Vagina (tissue), 2 donors: ENCODE results near the gene CCDC158. TPM values are rescaled to one million over a fixed set of nuclear protein-coding genes. Genes with fewer than 3 reads are reported as not detected.

Experiments used
- DNase-seq, 2 donors: peaks; one replicate each; pipeline ENCODE4 v3.0.0-alpha.2; 2017; ENCODE audit errors: extremely low spot score in 2 of 2
- H3K27ac ChIP-seq: fragments of 200-600 bp; sonication (generic); one replicate; pipeline ENCODE4 v1.5.1; 2019
- H3K27me3 ChIP-seq: fragments of 200-600 bp; sonication (generic); one replicate; pipeline ENCODE4 v1.5.1; 2019
- H3K36me3 ChIP-seq, 2 donors: fragments of 200-600 bp; sonication (generic); one replicate each; pipeline ENCODE4 v1.5.1; 2017 to 2019
- H3K4me1 ChIP-seq: fragments of 200-600 bp; sonication (generic); one replicate; pipeline ENCODE4 v1.5.1; 2019
- H3K4me3 ChIP-seq, 2 donors: fragments of 200-600 bp; sonication (generic); 1 replicate in 1 of 2; 2 replicates in 1 of 2; pipeline ENCODE4 v1.5.1; 2016 to 2019
- H3K9me3 ChIP-seq: fragments of 200-600 bp; sonication (generic); one replicate; pipeline ENCODE4 v1.5.1; 2019
- CTCF ChIP-seq, 3 experiments: fragments of 450-650 bp in 2 of 3; fragments of 200-600 bp in 1 of 3; sonication (generic) in 1 of 3; IDR thresholded peaks; one replicate each; pipeline ENCODE4 v1.5.1; 2017 to 2019; ENCODE audit warnings: antibody characterized with exemption in 3 of 3, mild to moderate bottlenecking in 2 of 3, moderate library complexity in 2 of 3
- POLR2A ChIP-seq, 2 donors: fragments of 450-650 bp; IDR thresholded peaks; one replicate each; pipeline ENCODE4 v1.6.1; 2017; ENCODE audit warnings: antibody characterized with exemption in 2 of 2, mild to moderate bottlenecking in 2 of 2, moderate library complexity in 2 of 2
- POLR2AphosphoS5 ChIP-seq, 2 donors: sonication (generic); formaldehyde crosslinking; IDR thresholded peaks; one replicate each; pipeline ENCODE4 v1.9.0; 2017; ENCODE audit warnings: antibody characterized with exemption in 2 of 2, mild to moderate bottlenecking in 2 of 2, low read depth in 1 of 2; ENCODE audit not compliant: insufficient read depth in 1 of 2
- intact Hi-C: fragments of 100-400 bp; cut with DNase I; formaldehyde crosslinking; loops from one replicate; pipeline ENCODE4 v1.15.1; 2023
- total RNA-seq: library from RNA; depleted of rRNA; stranded (reverse); fragments of >200 nt; gene quantifications from one replicate; pipeline ENCODE4 v1.2.3, GENCODE V29; 2016

CCDC158 gene
- total RNA-seq, 1 donor from 2014 or later: not detected

DNA sequence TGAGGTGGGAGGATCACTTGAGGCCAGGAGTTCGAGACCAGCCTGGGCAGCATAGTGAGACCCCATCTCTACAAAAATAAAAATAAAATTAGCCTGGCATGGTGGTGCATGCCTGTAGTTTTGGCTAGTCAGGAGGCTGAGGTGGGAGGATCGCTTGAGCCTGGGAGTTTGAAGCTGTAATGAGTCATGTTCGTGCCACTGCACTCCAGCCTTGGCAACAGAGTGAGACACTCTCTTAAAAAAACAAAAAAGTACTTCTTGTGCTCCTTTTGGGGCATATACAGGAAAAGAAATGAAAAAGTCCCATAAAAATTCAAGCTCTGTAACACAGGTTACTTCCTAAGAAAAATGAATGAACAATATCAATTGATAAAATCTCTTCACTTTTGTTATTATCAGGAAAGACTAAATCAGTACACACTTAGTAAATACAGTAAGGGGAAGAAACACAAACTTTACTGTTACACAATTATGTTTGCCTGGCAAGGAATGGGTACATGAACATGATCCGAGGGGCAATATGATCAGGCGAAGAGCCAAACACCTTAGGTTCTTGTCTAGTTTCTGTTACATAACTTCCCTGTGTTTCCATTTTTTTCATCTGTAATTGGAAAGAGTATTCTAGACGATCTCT, 46.9 kb downstream of the CCDC158 start:
- H3K36me3 ChIP-seq: no peaks in the 10 kb centered on the region
- no peak overlapping the region for H3K4me3 ChIP-seq
- no peaks in the 10 kb centered on the region for H3K4me1 ChIP-seq
- H3K9me3 ChIP-seq: no peaks in the 10 kb centered on the region
- TF ChIP-seq POLR2A (IDR thresholded peaks at IDR 0.05): no peak
- no peak for TF ChIP-seq POLR2AphosphoS5 (IDR thresholded peaks at IDR 0.05; ENCODE audit: insufficient read depth in 1 of 2, low read depth in 1 of 2)
- TF ChIP-seq CTCF (IDR thresholded peaks at IDR 0.05): no peak
- no peak for DNase-seq
- intact Hi-C loops: no loop called here
- no peaks in the 10 kb centered on the region for H3K27me3 ChIP-seq
- no peak overlapping the region for H3K27ac ChIP-seq

DNA sequence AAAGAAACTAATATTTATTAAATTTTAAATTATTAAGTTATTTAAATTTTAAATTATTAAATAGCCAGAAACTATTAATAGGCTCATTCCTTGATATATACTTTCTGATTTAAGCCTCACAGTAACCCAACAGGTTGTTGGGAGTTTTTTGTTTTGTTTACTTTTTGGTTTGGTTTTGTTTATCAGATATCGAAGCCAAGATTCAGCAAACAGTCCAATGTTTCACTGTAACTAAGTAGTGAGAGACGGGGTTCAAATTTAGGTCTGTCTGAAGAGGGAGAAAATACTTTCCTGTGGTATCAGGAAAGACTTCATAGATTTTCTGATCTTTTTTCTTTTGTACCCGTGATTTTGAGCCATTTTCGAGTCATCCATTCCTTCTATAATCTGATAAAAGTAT, 54.2 kb downstream of the CCDC158 start:
- intact Hi-C loops: no loop called here
- DNase-seq: no peak
- no peaks in the 10 kb centered on the region for H3K36me3 ChIP-seq
- no peaks in the 10 kb centered on the region for H3K9me3 ChIP-seq
- H3K27ac ChIP-seq: no peak overlapping the region
- H3K4me1 ChIP-seq: no peaks in the 10 kb centered on the region
- H3K4me3 ChIP-seq: no peak overlapping the region
- no peaks in the 10 kb centered on the region for H3K27me3 ChIP-seq
- TF ChIP-seq CTCF (IDR thresholded peaks at IDR 0.05): no peak
- TF ChIP-seq POLR2AphosphoS5 (IDR thresholded peaks at IDR 0.05; ENCODE audit: insufficient read depth in 1 of 2, low read depth in 1 of 2): no peak
- TF ChIP-seq POLR2A (IDR thresholded peaks at IDR 0.05): no peak

- H3K27ac ChIP-seq: no peak overlapping the region
Observed at GRCh38 chr4:76365636-76366035, 55.3 kb downstream of the CCDC158 start.

GRCh38 chr4:76364763-76365162, 56.2 kb downstream of the CCDC158 start:
- Histone ChIP-seq H3K36me3 (no peaks in the 10 kb centered on the region), H3K27me3 (no peaks in the 10 kb centered on the region), H3K9me3 (peaks cover 5% of the 10 kb centered on the region), H3K4me1 (no peaks in the 10 kb centered on the region), H3K4me3 (no peak overlapping the region), H3K27ac (no peak overlapping the region)
- no peak for DNase-seq
- TF ChIP-seq POLR2A (IDR thresholded peaks at IDR 0.05) (no peak), CTCF (IDR thresholded peaks at IDR 0.05) (no peak), POLR2AphosphoS5 (IDR thresholded peaks at IDR 0.05; ENCODE audit: insufficient read depth in 1 of 2, low read depth in 1 of 2) (no peak)
- intact Hi-C loops: no loop called here

More at GRCh38 chr4:76365636-76366035, 55.3 kb downstream of the CCDC158 start:
- no peaks in the 10 kb centered on the region for H3K27me3 ChIP-seq
- DNase-seq: no peak
- intact Hi-C loops: no loop called here
- TF ChIP-seq POLR2AphosphoS5 (IDR thresholded peaks at IDR 0.05; ENCODE audit: insufficient read depth in 1 of 2, low read depth in 1 of 2): no peak
- no peak for TF ChIP-seq POLR2A (IDR thresholded peaks at IDR 0.05)
- no peak for TF ChIP-seq CTCF (IDR thresholded peaks at IDR 0.05)
- H3K9me3 ChIP-seq: no peaks in the 10 kb centered on the region
- H3K4me3 ChIP-seq: no peak overlapping the region
- H3K36me3 ChIP-seq: no peaks in the 10 kb centered on the region
- H3K4me1 ChIP-seq: no peaks in the 10 kb centered on the region

DNA sequence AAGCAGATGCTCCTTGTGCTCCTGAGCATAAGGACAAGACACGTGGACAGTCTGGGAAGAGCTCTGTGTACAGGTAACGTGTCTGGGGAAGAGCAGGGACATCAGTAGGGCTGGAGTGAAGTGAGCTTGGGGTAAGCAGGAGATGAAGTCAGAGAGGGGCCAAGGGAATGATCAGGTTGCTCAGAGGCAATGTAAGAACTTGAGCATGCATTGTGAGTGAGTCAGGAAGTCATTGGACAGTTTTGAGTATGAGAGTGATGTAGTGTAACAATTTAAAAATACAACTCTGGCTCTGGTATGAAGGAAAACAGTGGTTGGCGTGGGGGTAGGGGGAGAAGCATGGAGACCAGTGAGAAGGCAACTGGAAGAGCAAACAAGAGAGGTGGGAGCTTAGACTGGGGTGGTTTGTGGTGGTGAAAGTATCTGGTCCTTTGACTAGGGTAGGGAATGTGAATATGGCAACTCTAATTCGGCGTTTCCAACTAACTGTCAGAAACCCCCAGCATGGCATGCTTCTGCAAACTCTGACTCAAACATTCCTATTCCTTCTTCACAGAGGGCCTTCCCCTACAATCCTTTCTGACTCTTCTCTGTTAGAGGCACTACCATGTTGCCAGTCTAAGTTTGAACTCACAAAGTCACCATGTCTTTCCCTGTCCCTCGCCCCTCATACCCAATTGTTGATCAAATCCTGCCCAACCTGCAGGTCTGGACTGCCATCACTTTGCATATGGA, 57.2 kb downstream of the CCDC158 start:
- TF ChIP-seq POLR2A (IDR thresholded peaks at IDR 0.05): no peak
- no peak for TF ChIP-seq POLR2AphosphoS5 (IDR thresholded peaks at IDR 0.05; ENCODE audit: insufficient read depth in 1 of 2, low read depth in 1 of 2)
- no peak for TF ChIP-seq CTCF (IDR thresholded peaks at IDR 0.05)
- H3K36me3 ChIP-seq: no peaks in the 10 kb centered on the region
- H3K4me1 ChIP-seq: no peaks in the 10 kb centered on the region
- peaks cover 6% of the 10 kb centered on the region for H3K9me3 ChIP-seq
- DNase-seq: no peak
- intact Hi-C loops: no loop called here
- H3K4me3 ChIP-seq: no peak overlapping the region
- no peaks in the 10 kb centered on the region for H3K27me3 ChIP-seq
- H3K27ac ChIP-seq: no peak overlapping the region
